GM21367 (cell line): ENCODE data around the gene RFTN1.

Experiments used
- ATAC-seq: cut with Tn5 transposase; IDR thresholded peaks from one replicate; pipeline ENCODE4 v1.9.1; 2021; ENCODE audit not compliant: unreplicated experiment

The RFTN1 gene

DNA sequence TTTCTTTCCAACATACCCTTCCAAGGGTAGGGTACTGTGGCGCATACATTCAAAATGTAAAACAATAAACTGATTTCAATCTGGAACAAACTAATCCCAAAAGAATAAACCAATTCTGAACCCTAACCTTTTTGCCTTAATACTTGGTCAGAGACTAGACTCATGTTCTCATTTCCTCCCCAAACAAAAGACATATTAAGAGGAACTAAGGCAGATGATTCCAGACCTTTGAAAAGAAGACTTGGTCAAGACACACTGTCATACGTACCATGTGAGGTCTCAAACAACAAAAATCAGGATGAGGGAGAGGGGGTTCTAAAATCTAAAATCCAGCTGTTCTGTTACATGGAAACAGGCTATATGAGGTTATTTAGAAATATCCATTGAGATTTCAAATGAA, 102.1 kb downstream of the RFTN1 start:
- ATAC-seq = no peak

DNA sequence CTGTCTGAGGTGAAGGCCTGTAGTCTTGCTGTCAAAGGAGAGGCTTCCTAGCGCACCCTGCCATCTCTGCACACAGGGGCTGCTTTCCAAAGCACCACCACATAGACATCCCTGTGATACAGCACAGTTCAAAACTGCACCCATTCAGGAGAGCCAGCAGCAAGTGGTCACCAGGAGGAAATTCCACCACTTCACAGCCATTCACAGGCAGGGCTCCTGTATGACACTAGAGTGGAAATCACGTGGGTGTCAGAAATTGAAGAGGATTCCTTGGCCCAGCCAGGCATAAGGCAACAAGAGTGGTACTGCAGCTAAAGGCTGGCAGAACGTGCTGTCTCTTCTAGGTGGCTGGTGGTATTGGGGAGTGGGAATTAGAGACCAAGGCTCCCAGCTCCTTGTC, 102.8 kb downstream of the RFTN1 start:
- ATAC-seq = no peak

GRCh38 chr3:16409032-16409431, 104.5 kb downstream of the RFTN1 start:
- ATAC-seq = no peak

DNA sequence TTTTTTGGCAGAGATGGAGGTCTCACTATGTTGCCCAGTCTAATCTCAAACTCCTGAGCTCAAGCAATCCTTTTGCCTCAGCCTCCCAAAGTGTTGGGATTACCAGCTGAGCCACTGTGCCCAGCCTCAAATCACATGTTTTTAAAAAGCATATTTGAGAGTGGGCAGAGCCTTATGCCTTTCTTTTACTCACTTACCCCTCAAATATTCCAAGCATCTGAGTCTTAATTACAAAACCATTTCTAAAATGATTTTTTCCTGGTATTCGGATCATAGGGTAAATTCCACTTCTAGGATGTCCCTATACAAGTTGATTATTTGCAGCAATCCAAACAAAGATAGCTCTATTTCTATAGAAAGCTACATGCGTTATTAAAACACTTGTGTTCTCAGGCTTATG, 106.1 kb downstream of the RFTN1 start:
- ATAC-seq = no peak

GRCh38 chr3:16406579-16406978, 106.9 kb downstream of the RFTN1 start:
- no peak for ATAC-seq

- no peak for ATAC-seq
Observed at GRCh38 chr3:16406166-16406565, 107.3 kb downstream of the RFTN1 start.

DNA sequence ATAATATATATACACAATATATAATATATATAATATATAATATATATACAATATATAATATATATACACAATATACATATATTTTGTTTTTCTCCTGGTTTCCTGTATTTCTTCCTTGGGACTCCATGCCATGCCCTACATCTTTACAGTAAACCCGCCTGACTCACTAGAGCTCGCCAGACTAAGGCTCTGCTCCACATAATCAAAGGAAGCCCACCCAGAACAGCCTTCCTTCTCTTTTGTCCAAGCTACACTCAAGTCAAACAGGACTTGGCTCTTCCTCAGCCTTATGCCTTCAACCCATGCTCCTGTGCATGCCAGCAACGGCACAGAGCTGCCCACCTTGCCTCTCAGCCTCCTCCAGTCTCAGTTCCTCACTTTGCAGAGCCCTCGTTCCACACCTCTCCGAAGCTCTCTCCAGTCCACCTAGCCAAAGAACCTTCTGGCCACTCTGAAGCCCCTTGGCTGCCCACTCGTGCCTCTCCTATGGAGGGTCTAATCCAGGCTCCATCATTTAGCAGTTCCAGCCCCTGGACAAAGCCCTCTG, 109.1 kb downstream of the RFTN1 start:
- no peak for ATAC-seq

GRCh38 chr3:16402451-16402850, 111.0 kb downstream of the RFTN1 start:
- no peak for ATAC-seq

DNA sequence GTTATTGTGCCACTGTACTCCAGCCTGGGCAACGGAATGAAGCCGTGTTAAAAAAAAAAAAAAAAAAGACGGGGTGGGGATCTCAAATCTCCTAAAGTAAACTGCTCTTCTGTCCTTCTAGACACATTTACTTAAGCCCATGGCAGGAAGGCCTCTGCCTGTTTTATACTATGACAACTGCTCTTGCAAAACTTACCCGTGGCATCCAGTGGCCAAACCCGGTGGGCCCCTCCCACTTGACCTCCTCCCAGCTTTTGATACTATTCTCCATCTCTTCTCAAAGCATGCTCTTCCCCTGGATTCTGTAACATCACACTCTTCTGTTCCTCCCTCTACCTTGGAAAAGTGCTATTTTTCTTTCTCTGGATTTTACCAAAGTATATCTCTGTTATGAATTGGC, 112.2 kb downstream of the RFTN1 start:
- ATAC-seq = no peak

DNA sequence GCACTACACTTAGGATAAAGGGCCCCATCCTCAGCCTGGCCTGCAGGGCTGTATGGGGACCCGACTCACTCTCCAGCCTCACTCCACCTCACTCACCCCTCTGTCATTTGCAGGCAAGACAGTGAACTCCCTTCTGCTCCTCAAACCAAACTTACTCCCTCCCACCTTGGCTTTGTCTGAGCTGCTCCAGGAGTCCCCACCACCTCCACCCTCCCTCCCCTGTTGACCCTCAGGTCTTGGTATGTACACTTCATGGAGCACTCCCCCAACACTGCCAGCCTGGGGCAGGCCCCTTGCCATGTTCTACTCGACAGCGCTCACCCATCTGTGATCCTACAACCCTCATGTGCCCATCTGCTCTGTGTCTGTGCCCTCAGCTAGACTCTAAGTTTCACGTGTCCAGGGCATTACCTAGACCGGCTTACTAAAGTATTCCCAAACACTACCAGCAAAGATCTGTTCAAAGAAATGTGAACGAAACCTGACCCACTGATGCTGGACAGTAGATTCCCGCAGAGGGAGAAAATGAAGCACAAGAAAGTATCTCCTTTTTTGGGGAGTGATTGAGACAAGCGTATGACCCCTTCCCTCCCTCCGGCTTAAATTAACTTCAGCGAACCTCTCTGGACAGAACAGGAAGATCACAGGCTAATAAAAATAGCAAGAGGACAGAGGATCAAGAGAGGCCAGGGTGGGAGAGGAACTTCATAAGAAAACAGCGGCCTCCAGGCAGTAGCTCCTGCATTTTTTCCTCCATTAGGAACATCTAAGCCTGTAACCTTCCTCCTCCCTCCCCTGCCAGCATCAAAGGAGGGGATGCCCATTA, 113.2 kb downstream of the RFTN1 start:
- ATAC-seq = no peak

- ATAC-seq = no peak
Observed at GRCh38 chr3:16399473-16399872, 114.0 kb downstream of the RFTN1 start.

GRCh38 chr3:16398648-16399047, 114.9 kb downstream of the RFTN1 start:
- ATAC-seq = no peak

DNA sequence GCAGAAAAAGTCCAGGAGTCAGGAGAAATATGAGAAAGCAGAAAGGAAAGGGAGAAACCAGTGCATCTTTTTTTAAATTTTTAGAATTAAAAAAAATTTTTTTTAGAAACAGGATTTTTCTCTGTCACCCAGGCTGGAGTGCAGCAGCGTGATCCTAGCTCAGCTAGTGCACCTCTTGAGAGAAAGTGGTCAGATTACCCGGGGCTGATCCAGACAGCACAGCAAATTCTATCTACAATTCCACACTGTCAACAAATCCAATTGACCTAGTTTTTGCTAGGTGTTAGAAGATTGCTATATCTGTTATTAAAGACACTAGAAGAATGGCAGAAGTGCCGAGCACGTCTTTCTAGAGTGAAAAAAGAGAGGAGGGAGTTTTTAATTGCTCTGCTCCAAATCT, 117.3 kb downstream of the RFTN1 start:
- no peak for ATAC-seq

DNA sequence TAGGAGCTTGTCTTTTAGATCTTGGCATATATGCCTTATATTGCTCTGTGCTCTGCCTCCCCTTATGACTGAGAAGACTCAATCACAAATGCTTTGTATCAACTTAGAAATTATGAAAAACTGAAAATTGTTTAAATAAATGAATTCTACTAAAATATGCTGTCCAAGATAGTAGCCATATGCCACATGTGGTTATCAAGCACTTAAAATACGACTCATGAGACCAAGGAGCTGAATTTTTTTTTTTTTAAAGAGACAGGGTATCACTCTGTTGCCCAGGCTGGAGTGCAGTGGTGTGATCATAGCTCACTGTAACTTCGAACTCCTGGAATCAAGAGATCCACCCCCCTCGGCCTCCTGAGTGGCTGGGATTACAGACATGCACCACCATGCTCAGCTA, 118.3 kb downstream of the RFTN1 start:
- no peak for ATAC-seq

DNA sequence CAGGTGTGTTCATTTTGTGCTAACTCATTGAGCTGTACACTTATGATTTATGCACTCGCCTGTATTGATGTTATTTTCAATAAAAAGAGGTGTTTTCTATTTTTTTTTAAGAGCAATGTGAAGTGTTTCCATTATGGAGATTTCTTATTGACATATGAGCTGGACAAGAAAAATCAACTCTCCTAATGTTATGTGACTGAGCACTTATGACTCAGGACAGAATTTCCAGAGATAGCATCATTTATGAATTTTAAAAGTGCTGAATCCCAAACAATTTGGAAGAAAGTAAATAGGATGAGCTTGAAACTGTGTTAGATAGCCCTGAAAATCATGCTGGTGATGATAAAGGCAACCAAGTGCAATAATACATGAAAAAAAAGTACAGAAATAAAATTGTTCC, 118.9 kb downstream of the RFTN1 start:
- ATAC-seq = no peak

- no peak for ATAC-seq
Observed at GRCh38 chr3:16392717-16393116, 120.8 kb downstream of the RFTN1 start.

- ATAC-seq = no peak
Observed at GRCh38 chr3:16392065-16392464, 121.4 kb downstream of the RFTN1 start.

GRCh38 chr3:16390581-16390980, 122.9 kb downstream of the RFTN1 start:
- no peak for ATAC-seq

- no peak for ATAC-seq
Observed at GRCh38 chr3:16388850-16389441, 124.6 kb downstream of the RFTN1 start.

- ATAC-seq = no peak
Observed at GRCh38 chr3:16386561-16386960, 126.9 kb downstream of the RFTN1 start.

DNA sequence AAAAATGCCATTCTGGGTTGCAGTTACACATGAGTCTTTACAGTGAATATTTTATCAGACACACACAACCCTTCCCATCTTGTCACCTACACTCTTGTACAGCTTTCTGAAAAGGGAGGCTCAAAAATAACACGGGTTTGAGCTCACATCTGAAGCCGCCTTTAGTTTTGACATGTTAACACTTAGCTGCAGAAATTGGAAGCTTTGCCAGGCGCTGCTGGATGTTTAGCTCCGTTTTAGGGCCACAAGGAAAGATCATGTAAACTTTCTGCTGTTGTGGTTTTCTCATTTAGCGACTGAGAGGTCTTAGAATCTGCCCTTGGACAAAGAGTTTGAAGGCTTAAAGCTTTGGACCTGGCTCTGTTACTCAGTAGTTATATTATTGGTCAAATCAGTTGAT, 128.3 kb downstream of the RFTN1 start:
- no peak for ATAC-seq

- no peak for ATAC-seq
Observed at GRCh38 chr3:16383864-16384263, 129.6 kb downstream of the RFTN1 start.
